Tibial nerve (tissue), 4 donors: ENCODE data around the gene GCA. TPM values are rescaled to one million over a fixed set of nuclear protein-coding genes. Genes with fewer than 3 reads are reported as not detected.

Source experiments
- DNase-seq, 2 donors: peaks; one replicate each; pipeline ENCODE4 v3.0.0-alpha.2; 2019; ENCODE audit warnings: low spot score in 2 of 2
- H3K27ac ChIP-seq, 4 donors: fragments of 200-600 bp; sonication (generic) in 3 of 4; one replicate each; pipeline ENCODE4 v1.5.1; 2017 to 2019; ENCODE audit warnings: mild to moderate bottlenecking in 1 of 4
- H3K27me3 ChIP-seq, 2 donors: fragments of 200-600 bp; sonication (generic) in 1 of 2; one replicate each; pipeline versions ENCODE4 v1.5.1 to v1.6.0; 2017 to 2019
- H3K36me3 ChIP-seq, 3 donors: fragments of 200-600 bp; sonication (generic); one replicate each; pipeline ENCODE4 v1.5.1; 2018 to 2019
- H3K4me1 ChIP-seq, 4 donors: fragments of 200-600 bp; sonication (generic) in 3 of 4; one replicate each; pipeline ENCODE4 v1.5.1; 2017 to 2019
- H3K4me3 ChIP-seq, 4 donors: fragments of 200-600 bp; sonication (generic) in 3 of 4; one replicate each; pipeline ENCODE4 v1.5.1; 2017 to 2019; ENCODE audit warnings: mild to moderate bottlenecking in 1 of 4, moderate library complexity in 1 of 4
- H3K9me3 ChIP-seq, 4 donors: fragments of 200-600 bp; sonication (generic) in 3 of 4; one replicate each; pipeline ENCODE4 v1.5.1; 2017 to 2019
- CTCF ChIP-seq, 5 experiments: fragments of 200-600 bp in 3 of 5; fragments of 450-650 bp in 2 of 5; sonication (generic) in 3 of 5; IDR thresholded peaks; one replicate each; pipeline ENCODE4 v1.5.1; 2016 to 2019; ENCODE audit warnings: antibody characterized with exemption in 5 of 5, mild to moderate bottlenecking in 3 of 5, moderate library complexity in 2 of 5
- EP300 ChIP-seq, 2 donors: sonication (generic); formaldehyde crosslinking; IDR thresholded peaks; one replicate each; pipeline ENCODE4 v1.6.1; 2017; ENCODE audit warnings: antibody characterized with exemption in 2 of 2, mild to moderate bottlenecking in 1 of 2
- POLR2A ChIP-seq, 2 donors: fragments of 450-650 bp; IDR thresholded peaks; one replicate each; pipeline ENCODE4 v1.6.1; 2017; ENCODE audit warnings: antibody characterized with exemption in 2 of 2, mild to moderate bottlenecking in 2 of 2, moderate library complexity in 2 of 2
- WGBS, 2 donors: methylation state at CpG; one replicate each; pipeline ENCODE4 v1.1.5; 2018; 5-methylcytosine and 5-hydroxymethylcytosine counted together
- total RNA-seq, 4 donors: library from RNA; depleted of rRNA; stranded (reverse); fragments of >200 nt; gene quantifications; one replicate each; pipeline ENCODE4 v1.1.0, GENCODE V29; 2016

The GCA gene
- total RNA-seq, 4 donors from 2014 or later = 13.5 to 32.2 (median 21.1) TPM

- DNase-seq = no peak
- Histone ChIP-seq H3K4me1 (peaks cover 0 to 7% (median 2%) of the 10 kb centered on the region in 4 donors), H3K4me3 (no peak overlapping the region), H3K27ac (no peak overlapping the region), H3K9me3 (no peaks in the 10 kb centered on the region), H3K36me3 (no peaks in the 10 kb centered on the region), H3K27me3 (no peaks in the 10 kb centered on the region)
- no peak for TF ChIP-seq EP300 (IDR thresholded peaks at IDR 0.05)
- no peak for TF ChIP-seq CTCF (IDR thresholded peaks at IDR 0.05)
- no peak for TF ChIP-seq POLR2A (IDR thresholded peaks at IDR 0.05)
- WGBS, 2 donors = 78 to 79% methylated on average over 4 of the region's 4 CpGs
Measured at GRCh38 chr2:162381851-162382250, 37.9 kb downstream of the GCA start.

- DNase-seq = no peak
- no peak overlapping the region for H3K27ac ChIP-seq
- WGBS, 2 donors = 0 to 6% methylated on average over 1 of the region's 1 CpG
- no peaks in the 10 kb centered on the region for H3K27me3 ChIP-seq
- H3K4me3 ChIP-seq = no peak overlapping the region
- H3K9me3 ChIP-seq = no peaks in the 10 kb centered on the region
- no peak for TF ChIP-seq CTCF (IDR thresholded peaks at IDR 0.05)
- no peak for TF ChIP-seq EP300 (IDR thresholded peaks at IDR 0.05)
- TF ChIP-seq POLR2A (IDR thresholded peaks at IDR 0.05) = no peak
- no peaks in the 10 kb centered on the region for H3K36me3 ChIP-seq
- H3K4me1 ChIP-seq = peaks cover 0 to 7% (median 2%) of the 10 kb centered on the region in 4 donors
Measured at GRCh38 chr2:162382278-162382677, 38.3 kb downstream of the GCA start.

GRCh38 chr2:162385536-162385935 lies 41.6 kb downstream of the GCA start:
- H3K4me1 ChIP-seq = peaks cover 0 to 7% (median 2%) of the 10 kb centered on the region in 4 donors
- 79 to 81% methylated on average over 3 of the region's 3 CpGs for WGBS, 2 donors
- no peaks in the 10 kb centered on the region for H3K27me3 ChIP-seq
- H3K9me3 ChIP-seq = no peaks in the 10 kb centered on the region
- TF ChIP-seq CTCF (IDR thresholded peaks at IDR 0.05) (no peak), POLR2A (IDR thresholded peaks at IDR 0.05) (no peak), EP300 (IDR thresholded peaks at IDR 0.05) (no peak)
- no peaks in the 10 kb centered on the region for H3K36me3 ChIP-seq
- DNase-seq = no peak
- no peak overlapping the region for H3K27ac ChIP-seq
- no peak overlapping the region for H3K4me3 ChIP-seq

- TF ChIP-seq EP300 (IDR thresholded peaks at IDR 0.05) (no peak), CTCF (IDR thresholded peaks at IDR 0.05) (no peak), POLR2A (IDR thresholded peaks at IDR 0.05) (no peak)
- H3K27me3 ChIP-seq = no peaks in the 10 kb centered on the region
- WGBS, 2 donors = 91 to 94% methylated on average over 4 of the region's 4 CpGs
Measured at GRCh38 chr2:162390801-162391200, 46.9 kb downstream of the GCA start.

GRCh38 chr2:162400336-162400735 lies 56.4 kb downstream of the GCA start:
- no peak overlapping the region for H3K4me3 ChIP-seq
- H3K9me3 ChIP-seq = no peaks in the 10 kb centered on the region
- no peaks in the 10 kb centered on the region for H3K36me3 ChIP-seq
- no peaks in the 10 kb centered on the region for H3K4me1 ChIP-seq
- H3K27ac ChIP-seq = no peak overlapping the region
- 91 to 93% methylated on average over 3 of the region's 3 CpGs for WGBS, 2 donors
- no peak for DNase-seq
- H3K27me3 ChIP-seq = no peaks in the 10 kb centered on the region
- TF ChIP-seq EP300 (IDR thresholded peaks at IDR 0.05) = no peak
- TF ChIP-seq CTCF (IDR thresholded peaks at IDR 0.05) = no peak
- no peak for TF ChIP-seq POLR2A (IDR thresholded peaks at IDR 0.05)

More at GRCh38 chr2:162390801-162391200, 46.9 kb downstream of the GCA start:
- H3K9me3 ChIP-seq = no peaks in the 10 kb centered on the region
- H3K4me1 ChIP-seq = no peaks in the 10 kb centered on the region
- no peaks in the 10 kb centered on the region for H3K36me3 ChIP-seq
- no peak for DNase-seq
- H3K4me3 ChIP-seq = no peak overlapping the region
- no peak overlapping the region for H3K27ac ChIP-seq
